Measurements from ENCODE around the gene HACD1.

DNA sequence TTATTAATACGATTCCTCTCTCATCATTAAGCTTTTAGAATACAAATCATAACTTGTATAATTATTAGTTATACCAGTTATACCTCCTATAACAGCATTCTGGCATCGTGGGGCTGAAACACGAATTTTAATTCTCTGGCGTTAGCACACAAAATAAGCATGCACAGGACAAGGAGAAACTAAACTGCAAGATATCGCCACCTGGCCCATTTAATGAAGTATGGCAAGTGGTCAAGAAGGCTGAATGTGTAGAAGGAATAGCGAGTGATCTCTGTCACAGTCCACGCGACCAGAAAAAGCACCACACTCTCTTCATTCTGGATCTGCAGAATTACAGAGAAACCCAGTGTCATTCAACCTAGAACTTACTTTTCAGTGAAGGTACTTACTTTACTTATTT is 18.1 kb downstream of the HACD1 start:
- TF ChIP-seq, protein P1, sequence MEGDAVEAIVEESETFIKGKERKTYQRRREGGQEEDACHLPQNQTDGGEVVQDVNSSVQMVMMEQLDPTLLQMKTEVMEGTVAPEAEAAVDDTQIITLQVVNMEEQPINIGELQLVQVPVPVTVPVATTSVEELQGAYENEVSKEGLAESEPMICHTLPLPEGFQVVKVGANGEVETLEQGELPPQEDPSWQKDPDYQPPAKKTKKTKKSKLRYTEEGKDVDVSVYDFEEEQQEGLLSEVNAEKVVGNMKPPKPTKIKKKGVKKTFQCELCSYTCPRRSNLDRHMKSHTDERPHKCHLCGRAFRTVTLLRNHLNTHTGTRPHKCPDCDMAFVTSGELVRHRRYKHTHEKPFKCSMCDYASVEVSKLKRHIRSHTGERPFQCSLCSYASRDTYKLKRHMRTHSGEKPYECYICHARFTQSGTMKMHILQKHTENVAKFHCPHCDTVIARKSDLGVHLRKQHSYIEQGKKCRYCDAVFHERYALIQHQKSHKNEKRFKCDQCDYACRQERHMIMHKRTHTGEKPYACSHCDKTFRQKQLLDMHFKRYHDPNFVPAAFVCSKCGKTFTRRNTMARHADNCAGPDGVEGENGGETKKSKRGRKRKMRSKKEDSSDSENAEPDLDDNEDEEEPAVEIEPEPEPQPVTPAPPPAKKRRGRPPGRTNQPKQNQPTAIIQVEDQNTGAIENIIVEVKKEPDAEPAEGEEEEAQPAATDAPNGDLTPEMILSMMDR (IDR thresholded peaks at IDR 0.05; ENCODE audit: low read depth, low read length, poor library complexity, severe bottlenecking) = no peak
- TF ChIP-seq EZH2phosphoT487 (IDR thresholded peaks at IDR 0.05; ENCODE audit: borderline replicate concordance, low read length) = no peak

All from DOHH2 (cell line).